GM12872 (cell line): Measurements from ENCODE around the gene LAMC2.

Experiments
- TF ChIP-seq, protein P1 (sequence below): IDR thresholded peaks from 3 replicates; pipeline ENCODE4 v1.5.1; 2011; ENCODE audit warnings: low read depth, mild to moderate bottlenecking, low read length, moderate library complexity; ENCODE audit not compliant: insufficient read depth

LAMC2 gene

DNA sequence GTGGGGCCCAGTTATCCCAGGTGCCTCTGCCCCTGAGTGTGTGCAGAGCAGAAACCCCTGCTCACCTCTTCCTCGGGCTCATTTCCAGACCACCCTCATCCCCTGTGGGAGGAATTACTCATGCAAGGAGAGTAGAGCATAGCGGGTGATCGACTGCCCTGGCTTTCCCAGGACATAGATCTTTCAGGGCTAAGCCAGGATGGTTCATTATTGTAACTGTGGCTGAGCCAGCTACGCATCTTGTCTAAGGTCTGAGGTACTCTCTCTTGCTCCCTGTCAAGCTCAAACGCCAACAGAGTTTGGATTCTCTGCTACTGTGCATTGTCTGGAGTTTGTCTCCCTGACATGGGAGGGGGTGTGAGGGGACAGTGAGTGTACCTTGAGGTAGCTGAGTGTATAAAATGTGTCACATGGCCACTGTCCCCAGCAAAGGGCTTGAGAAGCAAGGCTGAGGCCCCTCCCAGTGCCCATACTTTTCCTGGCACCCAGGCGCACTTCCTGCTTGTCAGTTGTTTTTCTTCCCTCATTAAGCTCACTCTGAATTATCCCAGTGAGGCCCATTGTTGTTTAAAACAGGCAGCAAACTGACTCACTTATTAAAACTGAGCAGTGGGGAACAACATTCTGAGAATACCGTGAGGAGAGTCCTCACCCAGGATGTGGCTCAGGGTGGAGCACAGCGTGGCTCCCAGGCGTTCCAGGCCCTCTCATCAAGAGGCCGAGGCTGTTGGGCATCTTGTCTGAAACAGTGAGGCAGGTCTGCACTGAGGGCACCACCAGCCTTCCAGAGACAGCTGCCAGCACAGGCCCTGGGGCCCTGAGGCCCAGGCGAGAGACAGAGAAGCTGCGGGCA is 92.9 kb downstream of the LAMC2 start:
- TF ChIP-seq, protein P1, sequence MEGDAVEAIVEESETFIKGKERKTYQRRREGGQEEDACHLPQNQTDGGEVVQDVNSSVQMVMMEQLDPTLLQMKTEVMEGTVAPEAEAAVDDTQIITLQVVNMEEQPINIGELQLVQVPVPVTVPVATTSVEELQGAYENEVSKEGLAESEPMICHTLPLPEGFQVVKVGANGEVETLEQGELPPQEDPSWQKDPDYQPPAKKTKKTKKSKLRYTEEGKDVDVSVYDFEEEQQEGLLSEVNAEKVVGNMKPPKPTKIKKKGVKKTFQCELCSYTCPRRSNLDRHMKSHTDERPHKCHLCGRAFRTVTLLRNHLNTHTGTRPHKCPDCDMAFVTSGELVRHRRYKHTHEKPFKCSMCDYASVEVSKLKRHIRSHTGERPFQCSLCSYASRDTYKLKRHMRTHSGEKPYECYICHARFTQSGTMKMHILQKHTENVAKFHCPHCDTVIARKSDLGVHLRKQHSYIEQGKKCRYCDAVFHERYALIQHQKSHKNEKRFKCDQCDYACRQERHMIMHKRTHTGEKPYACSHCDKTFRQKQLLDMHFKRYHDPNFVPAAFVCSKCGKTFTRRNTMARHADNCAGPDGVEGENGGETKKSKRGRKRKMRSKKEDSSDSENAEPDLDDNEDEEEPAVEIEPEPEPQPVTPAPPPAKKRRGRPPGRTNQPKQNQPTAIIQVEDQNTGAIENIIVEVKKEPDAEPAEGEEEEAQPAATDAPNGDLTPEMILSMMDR, result no peak

DNA sequence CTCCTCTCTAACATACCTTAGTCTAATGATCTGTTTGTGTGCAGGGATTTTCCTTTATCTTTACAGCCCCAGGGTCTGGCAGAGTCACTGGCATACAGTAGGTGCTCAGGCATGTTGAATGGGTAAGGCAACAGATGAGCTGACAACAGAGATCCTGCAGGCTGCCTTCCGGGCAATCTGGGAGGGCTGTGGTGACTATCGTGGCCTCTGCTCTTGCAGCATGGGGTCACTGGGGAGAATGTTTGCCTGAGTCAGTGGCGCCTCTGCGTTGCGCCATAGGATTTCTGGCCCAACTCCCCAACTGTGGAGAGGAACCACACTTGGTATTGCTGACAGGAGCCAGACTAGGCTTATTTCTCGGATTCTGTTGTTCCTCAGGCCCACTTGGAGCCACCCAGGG is 93.8 kb downstream of the LAMC2 start:
- TF ChIP-seq, protein P1, result no peak

DNA sequence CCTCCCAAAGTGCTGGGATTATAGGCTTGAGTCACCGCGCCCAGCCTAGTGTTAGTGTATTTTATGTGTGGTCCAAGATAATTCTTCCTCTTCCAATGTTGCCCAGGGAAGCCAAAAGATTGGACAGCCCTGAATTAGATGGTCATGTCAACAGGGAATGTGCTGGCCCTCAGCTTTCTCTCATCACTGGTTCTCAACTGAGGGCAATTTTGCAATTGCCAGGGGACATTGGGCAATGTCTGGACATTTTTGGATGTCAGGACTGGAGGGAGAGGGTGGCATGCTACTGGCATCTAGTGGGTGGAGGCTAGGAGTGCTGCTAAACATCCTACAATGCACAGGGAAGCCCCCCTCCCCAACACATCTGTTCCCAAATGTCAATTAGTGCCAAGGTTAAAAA is 95.0 kb downstream of the LAMC2 start:
- TF ChIP-seq, protein P1, result no peak

DNA sequence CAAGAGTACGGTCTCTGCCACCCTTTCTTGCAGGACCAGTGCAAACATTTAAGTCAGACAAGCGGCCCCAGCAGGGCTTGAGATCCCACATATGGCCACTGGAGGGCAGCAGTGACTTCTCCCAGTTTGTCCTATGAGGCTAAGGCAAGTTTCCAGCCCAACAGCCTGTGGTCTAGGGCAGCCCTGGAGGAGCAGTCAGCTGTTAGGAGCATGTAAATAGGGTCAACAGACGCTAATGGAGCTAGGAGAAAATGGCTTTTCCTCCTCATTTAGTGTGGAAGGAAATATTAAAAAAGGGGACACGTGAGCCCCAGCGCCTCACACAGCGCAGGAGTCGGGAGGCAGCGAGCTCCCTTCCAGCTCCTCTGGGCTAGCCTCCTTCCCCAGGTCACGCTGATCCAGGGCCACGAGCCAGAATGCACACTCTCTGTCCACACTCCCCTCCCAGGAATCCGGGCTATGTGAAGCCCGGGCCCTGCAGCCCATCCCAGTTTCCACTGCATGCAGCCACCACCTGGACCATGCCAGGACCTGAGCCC is 95.6 kb downstream of the LAMC2 start:
- TF ChIP-seq, protein P1, result peak; percentile 93

DNA sequence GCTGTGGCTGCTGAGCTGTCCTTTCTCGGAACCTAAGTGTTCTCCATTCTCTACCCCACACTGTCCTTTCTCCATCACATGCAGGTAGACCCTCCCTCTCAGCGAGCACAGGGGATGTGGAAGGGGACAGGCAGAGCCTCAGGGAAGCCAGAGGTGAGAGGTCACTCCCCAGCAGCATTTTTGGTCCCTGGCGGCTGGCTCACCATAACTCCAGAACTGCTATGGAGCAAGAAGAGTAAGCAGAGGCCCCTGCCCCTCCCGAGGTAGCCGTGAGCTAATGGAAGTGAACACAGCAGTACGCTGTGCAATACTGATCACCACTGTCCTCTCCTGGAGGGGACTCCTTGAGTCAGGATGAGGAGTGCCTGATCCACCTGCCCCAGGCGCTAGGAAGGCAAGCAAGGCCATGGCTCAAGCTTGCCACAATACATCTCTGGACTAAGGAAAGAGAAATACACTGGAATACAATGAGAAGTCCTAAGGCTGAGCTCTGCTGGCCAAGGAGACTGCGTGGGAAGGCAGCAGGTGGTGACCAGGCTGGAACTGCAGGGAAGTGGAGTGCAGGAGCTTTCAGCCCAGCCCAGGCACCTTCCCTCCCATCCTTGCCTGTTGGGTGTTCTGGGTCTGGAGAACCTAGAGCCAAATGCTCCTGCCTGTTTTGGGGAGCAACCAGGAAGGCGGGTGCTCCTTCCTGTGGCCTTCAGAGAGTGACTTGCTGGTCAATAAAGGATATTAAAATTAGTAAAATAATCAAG is 96.2 kb downstream of the LAMC2 start:
- TF ChIP-seq, protein P1, result no peak

DNA sequence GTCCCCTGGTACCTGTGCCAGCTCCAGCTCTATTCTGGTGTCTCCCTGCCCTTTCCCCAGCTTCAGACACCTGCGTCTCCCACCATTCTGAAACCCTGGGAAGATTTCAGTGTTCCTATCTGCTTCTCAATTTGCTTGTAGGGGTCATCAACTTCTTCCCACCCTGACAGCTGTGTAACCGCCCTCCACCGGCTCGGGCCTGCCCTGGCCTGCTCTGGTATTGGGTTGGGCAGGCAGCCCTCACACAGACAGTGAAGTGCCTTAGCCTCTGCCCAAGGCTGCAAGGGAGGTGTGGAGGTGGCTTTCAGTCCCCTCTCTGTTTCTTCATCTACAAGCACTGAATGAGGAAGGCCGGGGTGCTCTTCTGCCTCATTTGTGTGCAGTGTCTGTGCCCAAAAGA is 97.2 kb downstream of the LAMC2 start:
- TF ChIP-seq, protein P1, result no peak

DNA sequence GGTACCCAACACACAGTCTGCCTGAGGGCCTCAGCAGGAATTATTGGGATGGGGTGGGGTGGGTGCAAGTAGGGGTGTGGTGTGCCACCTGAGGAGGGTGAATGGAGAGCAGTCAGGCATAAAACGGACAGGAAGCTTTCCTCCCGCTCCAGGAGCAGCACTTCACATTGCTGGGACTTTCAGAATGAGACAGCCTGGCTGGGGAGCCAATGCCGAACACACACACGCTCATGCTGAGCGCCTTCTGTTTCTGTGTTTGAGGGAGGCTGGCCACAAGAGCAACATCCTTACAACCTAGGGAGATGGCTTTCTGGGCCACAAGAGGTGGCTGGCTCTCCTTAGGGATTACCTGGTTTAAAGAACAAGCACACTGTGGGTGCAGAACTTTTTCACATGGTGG is 98.0 kb downstream of the LAMC2 start:
- TF ChIP-seq, protein P1, result no peak
